Measurements from ENCODE around the gene R3HDM4. TPM values are rescaled to one million over a fixed set of nuclear protein-coding genes. Genes with fewer than 3 reads are reported as not detected.

Gene R3HDM4
- total and polyA plus RNA-seq, 2 donors (not counting 3 experiments of a cell fraction or from before 2014, with no cell fraction given) = 51.8 to 53.9 TPM

- POLR2A ChIA-PET = interaction anchor here (0.7 kb wide), 1 partner anchor 206 kb away, joined by 4 read pairs; no protein-coding TSS in a partner anchor
- FAIRE-seq = no peak
- dilution Hi-C loops (cut with MboI; ENCODE audit: extremely low pct_ligation_motif_present, low sequenced_read_pairs) (no loop called here), intact Hi-C loops (cut with micrococcal nuclease) (loop anchor here (10.0 kb wide), 1 partner anchor 172 kb away; the partner anchor contains the start of gene GPX4)
- BruUV-seq (replicated peaks) = no TSS peak
- Histone ChIP-seq H3K36me3 (ENCODE audit: control insufficient read depth in 2 of 2, extremely low read depth in 1 of 2, insufficient read depth in 2 of 2, low read length in 2 of 2) (no peaks in the 10 kb centered on the region), H3K9me3 (replicated peaks; ENCODE audit: control insufficient read depth, insufficient read depth, low read length) (no peaks in the 10 kb centered on the region), H4K20me1 (replicated peaks; ENCODE audit: control insufficient read depth, extremely low read depth, insufficient read depth, low read length) (no peaks in the 10 kb centered on the region), H3K4me2 (ENCODE audit: insufficient read depth, low read length) (no peak overlapping the region), H3K9me1 (replicated peaks; ENCODE audit: control insufficient read depth, extremely low read depth, insufficient read depth, low read length) (no peaks in the 10 kb centered on the region), H3K27ac (ENCODE audit: insufficient read depth, low read depth, low read length) (no peak overlapping the region), H3K4me1 (ENCODE audit: control insufficient read depth, extremely low read depth, insufficient read depth, low read length) (peaks cover 15% of the 10 kb centered on the region), H2AFZ (ENCODE audit: low read depth, low read length) (no peak overlapping the region), H3K9ac (replicated peaks; ENCODE audit: extremely low read depth, insufficient read depth, low read length) (no peak overlapping the region), H3K27me3 (ENCODE audit: control insufficient read depth in 2 of 2, insufficient read depth in 2 of 2, low read length in 2 of 2) (no peaks in the 10 kb centered on the region), H3K79me2 (ENCODE audit: control insufficient read depth, insufficient read depth, low read length) (no peaks in the 10 kb centered on the region), H3K4me3 (replicated peaks in 1 of 3; ENCODE audit: insufficient read depth in 1 of 3, low read depth in 1 of 3, low read length in 3 of 3) (no peak overlapping the region)
- CTCF ChIA-PET = interaction anchor here (0.8 to 1.0 kb wide), 3 partner anchors 9 to 51 kb away, joined by 3 to 4 read pairs (median 4); partner anchors contain the start of gene WDR18
- DNase-seq (ENCODE audit: low read depth, low spot score) = no peak
- TF ChIP-seq JUN (IDR thresholded peaks at IDR 0.05; ENCODE audit: borderline replicate concordance, insufficient read depth, insufficient read length, low read depth) = no peak
- no peak for TF ChIP-seq MYC (IDR thresholded peaks at IDR 0.05; ENCODE audit: low read depth, low read length)
- no peak for TF ChIP-seq GATA2 (IDR thresholded peaks at IDR 0.05; ENCODE audit: insufficient read depth, insufficient read length, low read depth, low read length)
- TF ChIP-seq POLR2AphosphoS5 (IDR thresholded peaks at IDR 0.05; ENCODE audit: insufficient read depth, low read depth, low read length) = no peak
- TF ChIP-seq FOS (IDR thresholded peaks at IDR 0.05; ENCODE audit: borderline replicate concordance, insufficient read depth, low read length) = no peak
- no peak for TF ChIP-seq EZH2 (IDR thresholded peaks at IDR 0.05; ENCODE audit: borderline replicate concordance, low read depth, low read length, severe bottlenecking)
- TF ChIP-seq POLR2A (IDR thresholded peaks at IDR 0.05; ENCODE audit: low read depth, low read length) = no peak
- TF ChIP-seq, protein P1, sequence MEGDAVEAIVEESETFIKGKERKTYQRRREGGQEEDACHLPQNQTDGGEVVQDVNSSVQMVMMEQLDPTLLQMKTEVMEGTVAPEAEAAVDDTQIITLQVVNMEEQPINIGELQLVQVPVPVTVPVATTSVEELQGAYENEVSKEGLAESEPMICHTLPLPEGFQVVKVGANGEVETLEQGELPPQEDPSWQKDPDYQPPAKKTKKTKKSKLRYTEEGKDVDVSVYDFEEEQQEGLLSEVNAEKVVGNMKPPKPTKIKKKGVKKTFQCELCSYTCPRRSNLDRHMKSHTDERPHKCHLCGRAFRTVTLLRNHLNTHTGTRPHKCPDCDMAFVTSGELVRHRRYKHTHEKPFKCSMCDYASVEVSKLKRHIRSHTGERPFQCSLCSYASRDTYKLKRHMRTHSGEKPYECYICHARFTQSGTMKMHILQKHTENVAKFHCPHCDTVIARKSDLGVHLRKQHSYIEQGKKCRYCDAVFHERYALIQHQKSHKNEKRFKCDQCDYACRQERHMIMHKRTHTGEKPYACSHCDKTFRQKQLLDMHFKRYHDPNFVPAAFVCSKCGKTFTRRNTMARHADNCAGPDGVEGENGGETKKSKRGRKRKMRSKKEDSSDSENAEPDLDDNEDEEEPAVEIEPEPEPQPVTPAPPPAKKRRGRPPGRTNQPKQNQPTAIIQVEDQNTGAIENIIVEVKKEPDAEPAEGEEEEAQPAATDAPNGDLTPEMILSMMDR (IDR thresholded peaks at IDR 0.05; ENCODE audit: extremely low read depth in 1 of 2, insufficient read depth in 1 of 2, low read depth in 1 of 2, low read length in 2 of 2) = no peak
- TF ChIP-seq MAX (IDR thresholded peaks at IDR 0.05; ENCODE audit: insufficient read depth, insufficient read length) = no peak
These were observed 19.9 kb upstream of the R3HDM4 start for GRCh38 chr19:932648-933552.

Measured in endothelial cell of umbilical vein (primary cell).